GM10266 (cell line): Measurements from ENCODE around the gene DTNB.

ENCODE experiments used
- DNase-seq: peaks from one replicate; pipeline ENCODE4 v3.0.0; 2012; ENCODE audit errors: extremely low spot score
- CTCF ChIP-seq: IDR thresholded peaks from 2 replicates; pipeline ENCODE4 v1.5.1; 2012; ENCODE audit warnings: mild to moderate bottlenecking, low read depth; ENCODE audit not compliant: control insufficient read depth, insufficient read depth; ENCODE audit errors: missing control alignments

The DTNB gene

GRCh38 chr2:25491966-25492532 lies 181.3 kb downstream of the DTNB start:
- no peak for DNase-seq
- TF ChIP-seq CTCF, result no peak

GRCh38 chr2:25491003-25491696 lies 182.2 kb downstream of the DTNB start:
- no peak for DNase-seq
- no peak for TF ChIP-seq CTCF

- no peak for TF ChIP-seq CTCF
- DNase-seq, result no peak
Measured at GRCh38 chr2:25490217-25490616, 183.2 kb downstream of the DTNB start.

GRCh38 chr2:25489631-25490030 lies 183.7 kb downstream of the DTNB start:
- TF ChIP-seq CTCF, result no peak
- no peak for DNase-seq

- DNase-seq, result no peak
- no peak for TF ChIP-seq CTCF
Measured at GRCh38 chr2:25483607-25484266, 189.6 kb downstream of the DTNB start.

- no peak for TF ChIP-seq CTCF
- no peak for DNase-seq
Measured at GRCh38 chr2:25482341-25482740, 191.0 kb downstream of the DTNB start.
